GM18517 (cell line): ENCODE measurements around the gene TSHZ1.
"Not testable (repeated sequence)": the region's sequence is repeated elsewhere in the genome, so short reads cannot be mapped to it uniquely, and the experiment has no call there.

Experiments
- ATAC-seq: cut with Tn5 transposase; IDR thresholded peaks from one replicate; pipeline ENCODE4 v1.9.1; 2021; ENCODE audit warnings: mild to moderate bottlenecking, moderate library complexity; ENCODE audit not compliant: unreplicated experiment

The TSHZ1 gene

GRCh38 chr18:75179819-75180600 lies 30.6 kb upstream of the TSHZ1 start:
- no peak for ATAC-seq

- ATAC-seq = no peak
Measured at GRCh38 chr18:75183524-75183923, 27.1 kb upstream of the TSHZ1 start.

GRCh38 chr18:75183973-75184493 lies 26.6 kb upstream of the TSHZ1 start:
- no peak for ATAC-seq

- ATAC-seq = no peak
Measured at GRCh38 chr18:75185460-75185859, 25.1 kb upstream of the TSHZ1 start.

- ATAC-seq = not testable (repeated sequence)
Measured at GRCh38 chr18:75187702-75188101, 22.9 kb upstream of the TSHZ1 start.

GRCh38 chr18:75189696-75190095 lies 20.9 kb upstream of the TSHZ1 start:
- no peak for ATAC-seq

- ATAC-seq = no peak
Measured at GRCh38 chr18:75192899-75193298, 17.7 kb upstream of the TSHZ1 start.

GRCh38 chr18:75198036-75198435 lies 12.6 kb upstream of the TSHZ1 start:
- no peak for ATAC-seq

GRCh38 chr18:75199327-75199726 lies 11.3 kb upstream of the TSHZ1 start:
- no peak for ATAC-seq

GRCh38 chr18:75200071-75200470 lies 10.5 kb upstream of the TSHZ1 start:
- no peak for ATAC-seq

- no peak for ATAC-seq
Measured at GRCh38 chr18:75200605-75201280, 9.9 kb upstream of the TSHZ1 start.

GRCh38 chr18:75201282-75202270 lies 9.0 kb upstream of the TSHZ1 start:
- ATAC-seq = no peak

- ATAC-seq = no peak
Measured at GRCh38 chr18:75202696-75203365, 7.8 kb upstream of the TSHZ1 start.

- no peak for ATAC-seq
Measured at GRCh38 chr18:75203416-75204268, 7.0 kb upstream of the TSHZ1 start.

- ATAC-seq = no peak
Measured at GRCh38 chr18:75204269-75204731, 6.3 kb upstream of the TSHZ1 start.

- ATAC-seq = no peak
Measured at GRCh38 chr18:75204732-75205513, 5.7 kb upstream of the TSHZ1 start.

GRCh38 chr18:75205514-75206132 lies 5.0 kb upstream of the TSHZ1 start:
- no peak for ATAC-seq
